ENCODE data around the gene ZSCAN23.
A peak's percentile ranks its signal among the peaks of the same experiment; 100 is the strongest.

Gene ZSCAN23

GRCh38 chr6:28443112-28443773, at the start of gene ZSCAN23 (continued):
- no peak for TF ChIP-seq HOXA7 (CRISPR knock-in tag; IDR thresholded peaks at IDR 0.05; ENCODE audit: borderline replicate concordance)
- TF ChIP-seq HIC1 (tag by site-specific recombination; IDR thresholded peaks at IDR 0.05) = no peak
- TF ChIP-seq ZNF175 (tag by site-specific recombination; IDR thresholded peaks at IDR 0.05) = no peak
- TF ChIP-seq ZNF133 (tag by site-specific recombination; IDR thresholded peaks at IDR 0.05) = no peak
- no peak for TF ChIP-seq ZNF626 (tag by site-specific recombination; IDR thresholded peaks at IDR 0.05)
- TF ChIP-seq ZNF610 (tag by site-specific recombination; IDR thresholded peaks at IDR 0.05; ENCODE audit: borderline replicate concordance) = peak; percentile 49; the same call in 1 of the 2 replicates
- TF ChIP-seq BCL11A (tag by site-specific recombination; IDR thresholded peaks at IDR 0.05; ENCODE audit: low read depth) = no peak
- no peak for TF ChIP-seq PBX3 (CRISPR knock-in tag; IDR thresholded peaks at IDR 0.05)
- no peak for TF ChIP-seq ZNF707 (tag by site-specific recombination; IDR thresholded peaks at IDR 0.05)
- no peak for TF ChIP-seq ZNF777 (tag by site-specific recombination; IDR thresholded peaks at IDR 0.05; ENCODE audit: borderline replicate concordance)
- no peak for TF ChIP-seq ZNF654 (tag by site-specific recombination; IDR thresholded peaks at IDR 0.05; ENCODE audit: low read depth)
- peak; percentile 90 for TF ChIP-seq ZNF121 (tag by site-specific recombination; IDR thresholded peaks at IDR 0.05)
- TF ChIP-seq, protein P1, sequence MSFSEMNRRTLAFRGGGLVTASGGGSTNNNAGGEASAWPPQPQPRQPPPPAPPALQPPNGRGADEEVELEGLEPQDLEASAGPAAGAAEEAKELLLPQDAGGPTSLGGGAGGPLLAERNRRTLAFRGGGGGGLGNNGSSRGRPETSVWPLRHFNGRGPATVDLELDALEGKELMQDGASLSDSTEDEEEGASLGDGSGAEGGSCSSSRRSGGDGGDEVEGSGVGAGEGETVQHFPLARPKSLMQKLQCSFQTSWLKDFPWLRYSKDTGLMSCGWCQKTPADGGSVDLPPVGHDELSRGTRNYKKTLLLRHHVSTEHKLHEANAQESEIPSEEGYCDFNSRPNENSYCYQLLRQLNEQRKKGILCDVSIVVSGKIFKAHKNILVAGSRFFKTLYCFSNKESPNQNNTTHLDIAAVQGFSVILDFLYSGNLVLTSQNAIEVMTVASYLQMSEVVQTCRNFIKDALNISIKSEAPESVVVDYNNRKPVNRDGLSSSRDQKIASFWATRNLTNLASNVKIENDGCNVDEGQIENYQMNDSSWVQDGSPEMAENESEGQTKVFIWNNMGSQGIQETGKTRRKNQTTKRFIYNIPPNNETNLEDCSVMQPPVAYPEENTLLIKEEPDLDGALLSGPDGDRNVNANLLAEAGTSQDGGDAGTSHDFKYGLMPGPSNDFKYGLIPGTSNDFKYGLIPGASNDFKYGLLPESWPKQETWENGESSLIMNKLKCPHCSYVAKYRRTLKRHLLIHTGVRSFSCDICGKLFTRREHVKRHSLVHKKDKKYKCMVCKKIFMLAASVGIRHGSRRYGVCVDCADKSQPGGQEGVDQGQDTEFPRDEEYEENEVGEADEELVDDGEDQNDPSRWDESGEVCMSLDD (tag by site-specific recombination; IDR thresholded peaks at IDR 0.05) = no peak
- TF ChIP-seq ZNF433 (tag by site-specific recombination; IDR thresholded peaks at IDR 0.05; ENCODE audit: low read depth) = no peak
- TF ChIP-seq ZBTB11 (tag by site-specific recombination; conservative IDR thresholded peaks at IDR 0.05; ENCODE audit: low read depth) = peak; percentile 95
- no peak for TF ChIP-seq SCRT2 (tag by site-specific recombination; IDR thresholded peaks at IDR 0.05)
- TF ChIP-seq YY2 (tag by site-specific recombination; IDR thresholded peaks at IDR 0.05) = no peak
- TF ChIP-seq SALL2 (tag by site-specific recombination; IDR thresholded peaks at IDR 0.05; ENCODE audit: borderline replicate concordance) = no peak
- TF ChIP-seq YY1 (tag by site-specific recombination; IDR thresholded peaks at IDR 0.05) = no peak
- TF ChIP-seq ZNF16 (tag by site-specific recombination; IDR thresholded peaks at IDR 0.05; ENCODE audit: low read depth) = no peak
- TF ChIP-seq ZNF354C (tag by site-specific recombination; IDR thresholded peaks at IDR 0.05; ENCODE audit: borderline replicate concordance, low read depth) = no peak
- no peak for TF ChIP-seq ZNF48 (tag by site-specific recombination; IDR thresholded peaks at IDR 0.05)
- no peak; the same call in 1 of the 2 replicates for TF ChIP-seq ZBTB20 (tag by site-specific recombination; IDR thresholded peaks at IDR 0.05)
- TF ChIP-seq ZNF37A (tag by site-specific recombination; IDR thresholded peaks at IDR 0.05) = no peak
- no peak for TF ChIP-seq ZNF785 (tag by site-specific recombination; IDR thresholded peaks at IDR 0.05)
- peak; percentile 26; the same call in 1 of the 2 replicates for TF ChIP-seq CTCF (tag by site-specific recombination; IDR thresholded peaks at IDR 0.05)
- TF ChIP-seq KLF9 (tag by site-specific recombination; IDR thresholded peaks at IDR 0.05; ENCODE audit: low read depth) = no peak
- no peak for TF ChIP-seq ZNF214 (tag by site-specific recombination; IDR thresholded peaks at IDR 0.05; ENCODE audit: borderline replicate concordance)
- TF ChIP-seq ZIC2 (tag by site-specific recombination; IDR thresholded peaks at IDR 0.05) = no peak
